HCT116 (cell line): Measurements from ENCODE around the gene STRBP. TPM values are rescaled to one million over a fixed set of nuclear protein-coding genes. Genes with fewer than 3 reads are reported as not detected.

ENCODE experiments used
- ATAC-seq: fragments of 200-7000 bp; cut with Tn5 transposase; 2 replicates; pipeline ENCODE4 v1.9.1; 2020; ENCODE audit warnings: mild to moderate bottlenecking, moderate library complexity
- BruUV-seq: library from RNA; stranded (reverse); fragments of 400-500 nt; replicated peaks from 2 replicates; lab custom pipeline; 2021; lab: Mats Ljungman, UMichigan
- CTCF ChIA-PET: fragments of 300-600 bp; sonication (Branson Sonifier 250); formaldehyde crosslinking; loops from one replicate; lab custom pipeline; 2021; ENCODE audit warnings: antibody characterized with exemption; lab: Charles Lee
- POLR2A ChIA-PET: fragments of 300-600, 350-600 bp; sonication (Branson Sonifier 250); formaldehyde crosslinking; loops from one replicate; lab custom pipeline; 2021; ENCODE audit warnings: antibody characterized with exemption; lab: Charles Lee
- RAD21 ChIA-PET, 2 experiments: fragments of 300-600 bp; sonication (Branson Sonifier 250); formaldehyde crosslinking; loops; one replicate each; lab custom pipeline; 2023; ENCODE audit warnings: low total read pairs in 2 of 2; ENCODE audit not compliant: uncharacterized antibody in 2 of 2, unreplicated experiment in 2 of 2, low non-redundant PET in 1 of 2; lab: Charles Lee
- DNase-seq: peaks from one replicate; pipeline ENCODE4 v3.0.0-alpha.2; 2010; ENCODE audit warnings: low read depth, low spot score
- H2AFZ ChIP-seq: fragments of 200-600 bp; shearing (Covaris generic), sonication (generic); 2 replicates; pipeline ENCODE4 v1.6.1; 2017; ENCODE audit warnings: low read depth, mixed run types, mixed read lengths, antibody characterized with exemption, low read length; ENCODE audit not compliant: poor library complexity, severe bottlenecking
- H3K27ac ChIP-seq: 2 replicates; pipeline ENCODE4 v1.5.1; 2012; ENCODE audit warnings: low read depth, low read length
- H3K27me3 ChIP-seq: fragments of 200-600 bp; sonication (generic); 2 replicates; pipeline ENCODE4 v1.6.1; 2016; ENCODE audit warnings: mixed run types, low read length, mixed read lengths; ENCODE audit not compliant: insufficient read depth
- H3K36me3 ChIP-seq, 2 experiments: fragments of 200-500 bp in 1 of 2; fragments of 200-600 bp in 1 of 2; sonication (Bioruptor generic) in 1 of 2; sonication (generic) in 1 of 2; 2 replicates each; pipeline versions ENCODE4 v1.5.1 to v1.6.1; 2014 to 2016; ENCODE audit warnings: low read length in 2 of 2, inconsistent platforms in 1 of 2, mixed read lengths in 1 of 2, mixed run types in 1 of 2; ENCODE audit not compliant: insufficient read depth in 2 of 2, control insufficient read depth in 1 of 2
- H3K4me1 ChIP-seq, 2 experiments: fragments of 200-600 bp in 1 of 2; sonication (generic) in 1 of 2; 2 replicates each; pipeline versions ENCODE4 v1.5.1 to v1.6.1; 2012 to 2017; ENCODE audit warnings: low read length in 2 of 2, inconsistent platforms in 1 of 2, mild to moderate bottlenecking in 1 of 2, mixed read lengths in 1 of 2, mixed run types in 1 of 2, moderate library complexity in 1 of 2; ENCODE audit not compliant: insufficient read depth in 2 of 2, control insufficient read depth in 1 of 2
- H3K4me2 ChIP-seq: fragments of 200-600 bp; sonication (generic); 2 replicates; pipeline ENCODE4 v1.6.1; 2017; ENCODE audit warnings: mixed run types, low read length, mixed read lengths
- H3K4me3 ChIP-seq, 2 experiments: fragments of 200-600 bp in 1 of 2; sonication (generic) in 1 of 2; replicated peaks in 1 of 2; 2 replicates each; pipeline ENCODE4 v1.5.1; 2011 to 2016; ENCODE audit warnings: low read length in 2 of 2, control low read depth in 1 of 2, low read depth in 1 of 2, mild to moderate bottlenecking in 1 of 2, mixed read lengths in 1 of 2, mixed run types in 1 of 2
- H3K79me2 ChIP-seq: fragments of 200-600 bp; sonication (generic); 2 replicates; pipeline ENCODE4 v1.6.1; 2017; ENCODE audit warnings: mild to moderate bottlenecking, mixed run types, low read length, moderate library complexity, mixed read lengths; ENCODE audit not compliant: insufficient read depth
- H3K9ac ChIP-seq: fragments of 200-600 bp; sonication (generic); 2 replicates; pipeline ENCODE4 v1.6.1; 2016; ENCODE audit warnings: low read length, mixed read lengths
- H3K9me2 ChIP-seq: fragments of 200-600 bp; sonication (generic), shearing (Covaris generic); 2 replicates; pipeline ENCODE4 v1.6.1; 2017; ENCODE audit warnings: mixed run types, mild to moderate bottlenecking, moderate library complexity; ENCODE audit not compliant: insufficient read depth
- H3K9me3 ChIP-seq, 2 experiments: fragments of 200-500 bp in 1 of 2; fragments of 200-600 bp in 1 of 2; sonication (Bioruptor generic) in 1 of 2; sonication (generic) in 1 of 2; 2 replicates each; pipeline ENCODE4 v1.6.1; 2014 to 2017; ENCODE audit warnings: low read length in 2 of 2, mixed read lengths in 2 of 2, inconsistent platforms in 1 of 2, low read depth in 1 of 2, mild to moderate bottlenecking in 1 of 2, mixed run types in 1 of 2, moderate library complexity in 1 of 2; ENCODE audit not compliant: control insufficient read depth in 1 of 2, insufficient read depth in 1 of 2
- H4K20me1 ChIP-seq: fragments of 200-600 bp; sonication (generic), shearing (Covaris generic); 2 replicates; pipeline ENCODE4 v1.6.1; 2017; ENCODE audit warnings: mixed run types, mild to moderate bottlenecking, moderate library complexity; ENCODE audit not compliant: insufficient read depth
- ELF1 ChIP-seq: IDR thresholded peaks from 2 replicates; pipeline ENCODE4 v1.6.1; 2012; ENCODE audit warnings: low read depth, borderline replicate concordance
- RAD21 ChIP-seq: IDR thresholded peaks from 2 replicates; pipeline ENCODE4 v1.6.1; 2012; ENCODE audit warnings: low read depth, mild to moderate bottlenecking
- SIN3A ChIP-seq: IDR thresholded peaks from 2 replicates; pipeline ENCODE4 v1.6.1; 2012; ENCODE audit warnings: low read depth
- ZFX ChIP-seq: fragments of 450-650 bp; IDR thresholded peaks from 2 replicates; pipeline ENCODE4 v1.6.1; 2017
- intact Hi-C: fragments of 100-400 bp; cut with micrococcal nuclease; formaldehyde crosslinking; loops from 2 replicates; pipeline ENCODE4 v1.10.0; 2022
- total RNA-seq: library from RNA; stranded (reverse); gene quantifications from one replicate; pipeline ENCODE4 v1.2.1, GENCODE V29; 2021; ENCODE audit not compliant: unreplicated experiment
- TF ChIP-seq, protein P1 (sequence below), 3 experiments: fragments of 200-600 bp in 1 of 3; sonication (generic) in 1 of 3; IDR thresholded peaks in 2 of 3; conservative IDR thresholded peaks in 1 of 3; 2 replicates each; pipeline ENCODE4 v1.5.1; 2012 to 2017; ENCODE audit warnings: low read depth in 2 of 3, low read length in 2 of 3, antibody characterized with exemption in 1 of 3, borderline replicate concordance in 1 of 3, control low read depth in 1 of 3, mild to moderate bottlenecking in 1 of 3, mixed read lengths in 1 of 3, mixed run types in 1 of 3, moderate library complexity in 1 of 3; ENCODE audit not compliant: insufficient read depth in 1 of 3

STRBP gene
- total RNA-seq, 1 experiment from 2014 or later: 30.4 TPM

DNA sequence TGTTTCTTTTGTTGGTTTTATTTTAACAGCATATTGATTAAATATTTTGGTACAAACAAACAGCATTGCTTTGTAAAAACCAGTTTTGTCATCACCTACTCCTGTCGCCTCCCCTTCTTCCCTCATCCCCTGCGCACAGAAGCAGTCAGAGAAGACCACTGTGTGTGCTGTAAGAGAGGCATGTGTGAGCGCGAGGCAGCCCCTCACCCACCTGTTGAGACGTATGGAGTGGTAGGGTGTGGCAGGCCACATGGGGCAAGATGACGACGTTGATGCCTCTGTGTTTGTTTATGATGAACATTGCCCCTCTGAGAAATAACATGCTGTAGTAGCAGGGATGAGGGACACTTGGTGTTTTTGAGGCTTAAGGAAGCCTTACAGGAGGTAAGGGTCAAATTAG lies 163.6 kb downstream of the STRBP start (continued):
- TF ChIP-seq ELF1: no peak

DNA sequence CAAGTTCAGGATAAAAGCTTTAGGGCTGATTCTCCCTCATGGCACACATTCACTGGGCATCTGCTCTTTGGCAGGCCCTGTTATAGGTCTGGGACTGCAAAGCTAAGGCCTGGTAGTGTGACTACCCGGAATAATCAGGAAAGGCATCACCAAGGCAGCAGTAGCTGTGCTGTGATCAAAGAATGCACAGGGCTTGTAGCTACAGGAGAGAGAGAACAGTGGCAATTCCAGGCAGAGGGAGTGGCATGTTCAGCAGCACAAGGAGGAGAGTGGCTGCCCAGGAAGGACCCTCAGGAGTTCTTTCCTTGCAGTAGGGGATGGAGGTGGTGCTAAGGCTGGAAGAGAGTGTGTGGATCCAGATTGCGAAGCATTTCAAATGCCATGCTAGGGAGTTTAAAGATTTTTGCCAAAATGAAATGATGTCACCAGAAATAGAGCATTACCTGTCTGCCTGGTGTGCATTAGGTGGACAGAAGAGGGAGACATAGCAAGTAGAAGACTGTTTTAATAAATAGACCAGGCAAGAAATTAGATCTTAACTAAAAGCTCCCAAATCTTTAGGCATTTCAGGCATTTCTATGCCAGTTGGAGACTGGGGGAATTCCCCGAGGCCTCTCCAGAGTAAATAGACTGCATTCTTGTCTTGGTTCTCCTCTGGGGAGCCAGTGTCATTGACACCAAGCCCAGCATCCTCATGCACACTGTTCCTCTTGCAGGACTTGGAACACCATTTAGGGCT lies 165.8 kb downstream of the STRBP start:
- Histone ChIP-seq H3K36me3 (peaks cover 17 to 18% of the 10 kb centered on the region in 2 experiments; a peak in 3 of 4 replicates), H3K79me2 (no peaks in the 10 kb centered on the region), H3K9me3 (no peaks in the 10 kb centered on the region), H3K9me2 (no peaks in the 10 kb centered on the region), H3K27me3 (no peaks in the 10 kb centered on the region), H3K4me1 (no peaks in the 10 kb centered on the region), H3K4me2 (no peak overlapping the region), H2AFZ (no peak overlapping the region), H3K4me3 (no peak overlapping the region), H3K9ac (no peak overlapping the region), H3K27ac (no peak overlapping the region), H4K20me1 (no peaks in the 10 kb centered on the region)
- POLR2A ChIA-PET: no interaction called here
- CTCF ChIA-PET: interaction anchor here (0.8 to 2.4 kb wide), 4 partner anchors 12 to 247 kb away, joined by 3 to 14 read pairs (median 4); no protein-coding TSS in a partner anchor
- BruUV-seq: no TSS peak
- RAD21 ChIA-PET: interaction anchor here in 1 of 2 experiments (1.0 kb wide), 1 partner anchor 247 kb away, joined by 3 read pairs; no protein-coding TSS in a partner anchor
- intact Hi-C loops: loop anchor here (5.0 kb wide), 1 partner anchor 250 kb away; no protein-coding TSS in a partner anchor
- ATAC-seq (peak; percentile 44; the same call in 1 of the 2 replicates), DNase-seq (no peak)
- TF ChIP-seq SIN3A: no peak
- peak; percentile 25; the same call in 1 of the 2 replicates for TF ChIP-seq RAD21
- TF ChIP-seq ZFX: no peak
- TF ChIP-seq, protein P1, sequence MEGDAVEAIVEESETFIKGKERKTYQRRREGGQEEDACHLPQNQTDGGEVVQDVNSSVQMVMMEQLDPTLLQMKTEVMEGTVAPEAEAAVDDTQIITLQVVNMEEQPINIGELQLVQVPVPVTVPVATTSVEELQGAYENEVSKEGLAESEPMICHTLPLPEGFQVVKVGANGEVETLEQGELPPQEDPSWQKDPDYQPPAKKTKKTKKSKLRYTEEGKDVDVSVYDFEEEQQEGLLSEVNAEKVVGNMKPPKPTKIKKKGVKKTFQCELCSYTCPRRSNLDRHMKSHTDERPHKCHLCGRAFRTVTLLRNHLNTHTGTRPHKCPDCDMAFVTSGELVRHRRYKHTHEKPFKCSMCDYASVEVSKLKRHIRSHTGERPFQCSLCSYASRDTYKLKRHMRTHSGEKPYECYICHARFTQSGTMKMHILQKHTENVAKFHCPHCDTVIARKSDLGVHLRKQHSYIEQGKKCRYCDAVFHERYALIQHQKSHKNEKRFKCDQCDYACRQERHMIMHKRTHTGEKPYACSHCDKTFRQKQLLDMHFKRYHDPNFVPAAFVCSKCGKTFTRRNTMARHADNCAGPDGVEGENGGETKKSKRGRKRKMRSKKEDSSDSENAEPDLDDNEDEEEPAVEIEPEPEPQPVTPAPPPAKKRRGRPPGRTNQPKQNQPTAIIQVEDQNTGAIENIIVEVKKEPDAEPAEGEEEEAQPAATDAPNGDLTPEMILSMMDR (IDR thresholded peaks at IDR 0.05 in 2 of 3, conservative IDR thresholded peaks at IDR 0.05 in 1 of 3; ENCODE audit: borderline replicate concordance in 1 of 3, insufficient read depth in 1 of 3, low read depth in 2 of 3, low read length in 2 of 3): peak; percentile 13 to 45 (median 17); a peak in 2 of 6 replicates
